Fibroblast of skin of back (primary cell): ENCODE measurements around the gene SLC16A9.
"Not testable (repeated sequence)": the region's sequence is repeated elsewhere in the genome, so short reads cannot be mapped to it uniquely, and the experiment has no call there.

Source experiments
- DNase-seq: peaks from one replicate; pipeline ENCODE4 v3.0.0-alpha.2; 2013

The SLC16A9 gene

GRCh38 chr10:59674215-59674836, 35.3 kb downstream of the SLC16A9 start:
- DNase-seq: peak; percentile 79

DNA sequence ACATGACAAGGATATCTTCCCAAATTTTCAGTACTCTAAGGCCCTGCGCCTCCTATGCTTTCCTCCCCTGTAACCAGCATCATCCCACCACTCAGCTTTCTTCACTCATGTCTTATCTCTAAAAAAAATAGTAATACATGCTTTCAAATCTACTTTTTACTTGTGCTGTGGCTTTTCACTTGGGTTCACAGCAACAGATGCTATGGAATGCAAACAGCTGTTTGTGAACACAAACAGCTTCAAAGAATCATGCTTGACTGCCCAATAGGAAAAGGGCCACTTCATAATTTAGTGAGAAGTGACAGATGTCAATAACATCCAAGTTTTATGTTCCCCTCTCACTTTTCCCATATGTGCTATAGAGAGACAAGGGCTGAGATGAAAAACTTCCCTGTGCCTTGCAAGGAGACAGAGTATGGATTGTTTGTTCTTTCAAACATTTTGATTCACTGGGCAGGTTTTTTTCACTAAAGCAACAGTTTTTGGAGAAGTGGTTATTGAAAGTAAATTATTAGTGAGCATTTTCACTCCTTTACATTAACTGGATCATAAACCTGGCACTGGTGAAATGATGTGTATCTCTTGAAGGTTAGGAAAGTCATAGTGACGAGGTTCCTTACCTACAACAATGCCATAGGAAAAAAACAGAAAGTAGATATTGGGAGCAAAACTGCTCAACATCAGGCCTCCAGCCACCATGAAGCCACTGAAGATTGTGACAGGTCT, 37.3 kb downstream of the SLC16A9 start:
- no peak for DNase-seq

- DNase-seq: no peak
These were observed 39.4 kb downstream of the SLC16A9 start for GRCh38 chr10:59670269-59670668.

DNA sequence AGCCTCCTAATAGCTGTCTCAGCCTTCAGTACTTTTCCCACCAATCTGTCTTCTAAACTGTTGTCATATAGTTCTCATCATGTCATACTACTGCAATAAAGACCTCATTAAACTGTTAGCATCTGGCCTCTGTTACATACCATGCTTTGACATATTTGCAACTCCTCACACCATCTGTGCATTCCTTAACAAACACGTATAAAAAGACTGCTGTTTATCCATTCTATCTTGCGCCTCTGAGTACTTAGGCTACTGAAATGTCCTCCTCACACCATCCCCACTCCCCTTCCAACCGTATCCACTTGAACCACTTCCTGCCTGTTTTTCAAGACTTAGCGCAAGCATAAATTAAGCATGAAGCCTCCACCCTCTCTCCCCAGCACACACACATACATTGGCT, 41.6 kb downstream of the SLC16A9 start:
- no peak for DNase-seq

- no peak for DNase-seq
These were observed 43.3 kb downstream of the SLC16A9 start for GRCh38 chr10:59666310-59666709.

DNA sequence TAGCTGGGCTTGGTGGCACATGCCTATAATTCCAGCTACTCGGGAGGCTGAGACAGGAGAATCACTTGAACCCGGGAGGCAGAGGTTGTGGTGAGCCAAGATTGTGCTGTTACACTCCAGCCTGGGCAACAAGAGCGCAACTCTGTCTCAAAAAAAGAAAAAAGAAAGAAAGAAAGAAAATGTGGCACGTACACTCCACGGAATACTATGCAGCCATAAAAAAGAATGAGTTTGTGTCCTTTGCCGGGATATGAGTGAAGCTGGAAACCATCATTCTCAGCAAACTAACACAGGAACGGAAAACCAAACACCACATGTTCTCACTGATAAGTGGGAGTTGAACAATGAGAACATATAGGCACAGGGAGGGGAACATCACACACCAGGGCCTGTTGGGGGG, 46.4 kb downstream of the SLC16A9 start:
- DNase-seq: not testable (repeated sequence)

DNA sequence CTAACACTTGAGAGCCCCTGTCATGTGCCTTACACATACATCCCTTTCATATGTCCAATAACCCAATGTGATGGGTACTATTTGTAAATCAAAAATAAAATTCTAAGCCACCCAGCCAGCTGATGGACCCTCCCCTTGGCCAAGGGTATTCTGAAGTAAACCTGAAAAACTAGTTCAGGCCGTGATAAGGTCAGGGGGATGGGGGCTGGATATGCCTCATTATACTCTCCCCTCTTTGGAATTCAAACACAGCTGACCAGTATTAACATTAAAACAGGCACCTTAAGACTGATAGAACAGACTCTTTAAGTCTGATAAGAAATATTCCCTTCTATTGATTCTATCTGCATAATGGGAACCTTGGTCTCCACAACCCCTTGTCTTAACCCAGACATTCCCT, 51.9 kb downstream of the SLC16A9 start:
- DNase-seq: no peak

DNA sequence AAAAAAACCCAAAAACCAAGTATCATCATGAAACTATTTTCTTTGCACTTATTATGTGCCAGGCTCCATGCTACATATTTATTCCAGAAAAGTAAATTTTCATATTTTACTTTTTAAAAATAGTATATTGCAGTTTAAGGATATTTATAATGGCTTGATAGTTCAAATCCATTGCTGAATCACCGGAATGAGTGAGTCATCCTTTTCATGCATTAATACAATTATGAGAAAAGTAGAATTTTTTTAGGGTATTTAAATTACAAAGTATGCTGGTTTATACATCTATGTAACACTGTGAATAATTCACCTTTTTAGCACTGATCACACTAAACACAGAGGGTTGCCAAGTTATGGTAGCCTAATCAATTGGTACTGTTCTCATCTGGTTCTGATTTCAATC, 54.3 kb downstream of the SLC16A9 start:
- no peak for DNase-seq

DNA sequence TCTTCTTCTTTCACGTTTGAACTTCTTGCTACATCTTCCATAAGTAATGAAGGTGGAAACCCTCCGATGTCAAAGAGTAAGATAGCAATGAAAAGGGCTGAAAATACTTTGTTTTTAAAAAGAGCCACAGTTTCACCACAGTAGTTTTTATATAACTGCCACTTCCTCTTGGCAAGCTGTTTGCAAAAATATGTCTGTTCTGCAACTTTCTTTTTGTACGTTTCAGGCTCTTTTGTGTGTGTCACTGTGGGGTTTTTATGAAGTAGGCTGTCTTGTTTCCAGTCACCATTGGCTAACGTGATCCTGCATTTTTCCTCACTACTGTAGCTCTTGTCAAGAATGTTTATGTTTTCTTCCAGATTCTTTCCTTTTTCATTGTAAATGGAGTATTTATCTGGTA, 55.6 kb downstream of the SLC16A9 start:
- no peak for DNase-seq

- DNase-seq: no peak
These were observed 57.7 kb downstream of the SLC16A9 start for GRCh38 chr10:59651902-59652301.

DNA sequence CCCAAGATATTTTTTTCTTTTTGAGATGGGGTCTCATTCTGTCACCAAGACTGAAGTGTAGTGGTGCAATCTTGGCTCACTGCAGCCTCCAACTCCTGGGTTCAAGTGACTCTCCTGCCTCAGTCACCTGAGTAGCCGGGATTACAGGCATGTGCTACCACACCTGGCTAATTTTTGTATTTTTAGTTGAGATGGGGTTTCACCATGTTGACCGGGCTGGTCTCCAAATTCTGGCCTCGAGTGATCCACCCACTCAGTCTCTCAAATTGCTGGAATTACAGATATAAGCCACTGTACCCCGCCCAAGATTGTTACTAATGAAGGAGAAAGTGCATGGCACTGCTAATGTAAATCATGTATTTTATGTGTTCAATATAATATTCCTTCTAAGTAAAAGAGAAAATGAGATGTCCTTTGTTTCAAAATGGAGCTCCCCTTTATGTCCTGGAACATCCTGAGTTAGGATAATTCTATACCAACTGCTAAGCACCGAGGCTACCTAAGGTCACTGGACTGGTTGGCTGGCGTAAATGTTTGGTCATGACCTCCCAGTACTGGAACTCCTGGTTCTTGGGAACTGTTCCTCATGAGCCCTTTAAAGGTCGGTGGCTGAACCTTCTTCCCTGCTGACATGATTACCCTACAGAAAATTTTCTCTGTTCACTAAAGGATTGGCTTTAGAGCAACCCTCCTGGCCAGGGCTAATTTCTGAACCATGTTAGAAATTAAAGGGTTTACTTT, 59.9 kb downstream of the SLC16A9 start:
- DNase-seq: no peak

DNA sequence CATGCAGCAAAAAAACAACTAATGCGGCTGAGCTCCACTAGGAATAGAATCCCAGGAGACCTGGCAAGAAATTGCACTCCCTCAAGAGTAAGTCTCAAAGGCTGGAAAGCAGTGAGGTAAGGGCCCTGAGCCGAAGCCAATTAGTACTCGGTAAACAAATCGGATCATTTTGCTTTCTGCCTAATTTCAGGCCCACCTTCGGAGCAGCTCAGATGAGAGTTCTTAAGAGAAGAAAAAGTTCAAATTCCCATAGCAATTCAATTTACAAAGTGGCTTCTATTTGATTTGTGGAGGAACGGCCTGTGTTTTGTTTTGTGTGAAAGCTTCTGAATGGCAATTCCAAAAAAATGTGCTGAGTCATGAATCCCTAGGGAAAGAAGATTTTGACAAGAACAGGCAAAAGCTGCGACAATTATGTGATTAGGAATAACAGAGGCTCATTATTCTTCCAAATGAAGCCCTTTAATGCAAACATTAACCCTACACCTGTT, 60.9 kb downstream of the SLC16A9 start:
- peak; percentile 49 for DNase-seq

- no peak for DNase-seq
These were observed 64.8 kb downstream of the SLC16A9 start for GRCh38 chr10:59644841-59645240.

DNA sequence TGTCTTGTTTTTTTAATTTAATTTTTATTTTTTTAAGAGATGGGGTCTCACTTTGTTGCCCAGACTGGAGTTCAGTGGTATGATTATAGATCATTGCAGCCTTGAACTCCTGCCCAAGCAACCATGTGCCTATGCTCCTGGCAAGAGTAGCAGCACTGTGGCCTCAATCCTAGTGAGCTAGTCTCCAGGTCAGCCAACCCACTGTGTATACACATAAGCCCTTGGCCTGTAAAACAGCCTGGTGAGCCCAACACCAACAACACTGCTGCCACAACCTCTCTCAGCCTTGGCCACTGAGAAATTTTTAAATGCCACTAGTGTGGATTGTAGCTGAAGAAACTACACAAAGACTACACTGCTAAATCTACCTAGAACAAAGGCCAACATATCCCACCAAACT, 68.0 kb downstream of the SLC16A9 start:
- DNase-seq: not testable (repeated sequence)

DNA sequence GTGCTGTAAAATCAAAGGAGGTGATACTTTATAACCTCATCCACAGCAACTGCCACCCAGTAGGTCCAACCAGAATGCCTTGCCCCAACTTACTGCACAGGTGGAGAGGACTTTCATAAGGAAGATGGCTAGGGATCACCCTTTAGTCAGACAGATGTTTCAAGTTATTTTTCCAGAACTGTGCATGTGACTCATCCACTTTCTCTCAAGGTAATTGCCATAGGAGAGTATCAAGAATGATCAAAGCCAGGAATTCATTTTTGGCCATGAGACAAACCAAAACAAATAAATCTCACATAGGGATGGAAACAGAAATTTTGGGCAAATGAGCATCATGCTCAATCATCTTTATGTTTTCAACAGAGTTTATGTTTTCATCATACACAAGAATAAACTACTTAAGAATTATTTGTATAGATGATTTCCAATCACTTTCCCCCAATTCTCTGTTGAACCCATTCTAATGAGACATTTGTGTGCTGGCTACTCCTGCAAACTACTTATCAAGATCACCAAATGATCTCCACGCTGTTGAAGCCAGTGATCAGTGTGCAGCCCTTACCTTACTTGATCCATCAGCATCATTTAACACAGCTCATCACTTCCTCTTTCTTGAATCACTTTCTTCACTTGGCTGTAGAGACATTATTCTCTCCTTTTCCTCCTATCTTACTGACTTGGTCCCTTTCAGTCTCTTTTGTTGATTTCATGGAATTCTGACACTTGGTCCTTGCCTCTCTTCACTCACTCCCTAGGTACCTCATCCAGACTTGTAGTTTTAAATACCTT, 74.0 kb downstream of the SLC16A9 start:
- no peak for DNase-seq

DNA sequence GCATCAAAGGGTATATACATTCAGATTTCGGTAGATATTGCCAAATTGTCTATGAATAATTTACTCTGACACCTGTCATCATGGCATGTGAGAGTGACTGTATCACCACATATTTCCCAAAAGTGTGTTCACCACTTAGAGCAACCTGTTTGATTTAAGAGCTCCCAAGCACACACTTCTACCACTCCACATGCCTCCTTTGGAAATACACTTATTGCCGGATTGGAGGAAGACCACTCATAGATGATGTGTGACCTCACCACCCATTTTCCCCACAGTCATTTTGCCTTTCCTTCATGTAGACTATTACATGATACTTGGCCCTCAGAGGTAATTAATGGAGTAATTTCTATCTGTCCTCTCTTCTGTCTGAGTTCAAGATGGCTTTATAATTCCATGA, 75.5 kb downstream of the SLC16A9 start:
- no peak for DNase-seq

DNA sequence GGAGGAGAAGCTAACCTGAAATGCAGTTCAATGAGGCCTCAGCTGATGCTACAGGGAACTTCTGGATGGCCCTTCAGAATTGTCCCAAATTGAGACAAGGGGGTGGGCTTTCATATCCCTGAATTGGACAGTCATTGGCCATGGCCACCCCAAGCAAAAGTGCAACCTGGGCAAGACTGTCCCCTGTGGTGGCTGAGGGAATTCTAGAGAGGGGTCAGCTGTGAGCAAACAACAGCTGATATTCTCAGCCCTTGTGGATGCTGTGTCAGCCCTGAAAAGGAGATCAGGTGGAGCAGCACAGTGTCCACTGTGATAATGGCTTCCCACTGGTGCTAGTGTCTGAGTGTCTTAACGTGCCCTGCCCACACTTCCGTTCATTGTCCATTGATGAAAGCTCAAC, 76.6 kb downstream of the SLC16A9 start:
- DNase-seq: no peak

DNA sequence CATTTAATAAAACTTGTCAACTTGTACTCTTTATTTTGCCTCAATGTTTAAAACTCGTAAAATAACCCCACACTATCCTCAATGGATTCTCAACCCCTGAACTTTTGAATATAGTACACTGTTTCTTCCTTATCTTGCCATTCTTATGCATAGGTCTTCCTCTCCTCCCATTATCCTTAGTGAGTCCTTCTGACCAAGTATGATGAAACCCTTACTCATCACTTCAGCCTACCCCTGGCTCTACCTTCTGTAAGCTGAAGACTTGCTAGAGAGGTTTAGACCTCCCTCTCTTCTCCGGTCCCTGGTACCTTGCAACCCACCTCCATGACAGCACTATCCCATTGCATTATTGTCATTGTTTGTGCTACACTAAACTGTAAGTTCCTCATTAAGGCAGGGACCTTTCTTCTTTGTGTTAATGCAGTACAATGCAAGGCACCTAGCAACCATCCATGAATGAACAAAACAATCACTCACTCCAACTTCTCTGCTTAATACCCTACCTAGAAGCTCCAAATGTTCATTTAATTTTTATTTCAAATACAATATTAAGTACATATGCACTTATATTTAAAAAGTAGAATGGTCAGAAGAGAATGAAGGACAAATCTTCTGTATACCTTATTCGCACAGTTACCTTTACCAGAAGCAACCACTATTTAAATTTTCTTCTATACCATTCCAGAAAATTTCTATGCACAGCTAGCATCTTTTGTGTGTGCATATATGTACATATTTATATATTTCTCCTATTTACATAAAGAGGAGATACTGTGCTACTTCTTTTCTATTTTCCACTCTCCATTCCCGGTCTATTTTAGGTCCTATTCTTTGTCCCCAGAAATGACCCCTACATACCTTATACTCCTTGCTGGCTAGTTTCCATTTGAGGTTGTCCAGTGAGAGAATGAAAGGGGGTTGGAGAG, 77.5 kb downstream of the SLC16A9 start:
- DNase-seq: no peak

DNA sequence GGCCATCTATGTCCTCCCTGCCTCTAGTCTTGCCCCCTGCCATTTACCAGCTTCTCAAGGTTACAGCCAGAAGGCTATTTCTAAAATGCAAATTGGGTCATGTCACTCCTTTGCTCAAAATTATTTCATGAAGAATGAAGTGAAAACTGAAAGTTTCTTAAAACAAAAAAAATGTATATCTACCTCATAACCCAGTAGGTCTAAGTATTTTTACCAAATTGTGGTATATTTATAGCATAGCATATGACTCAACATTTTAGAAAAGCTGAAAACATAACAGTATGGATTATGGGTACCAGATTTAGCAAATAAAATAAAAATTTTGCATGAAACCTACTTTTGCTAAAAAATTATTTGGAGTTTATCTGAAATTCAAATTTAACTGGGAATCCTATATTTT, 78.4 kb downstream of the SLC16A9 start:
- DNase-seq: no peak

DNA sequence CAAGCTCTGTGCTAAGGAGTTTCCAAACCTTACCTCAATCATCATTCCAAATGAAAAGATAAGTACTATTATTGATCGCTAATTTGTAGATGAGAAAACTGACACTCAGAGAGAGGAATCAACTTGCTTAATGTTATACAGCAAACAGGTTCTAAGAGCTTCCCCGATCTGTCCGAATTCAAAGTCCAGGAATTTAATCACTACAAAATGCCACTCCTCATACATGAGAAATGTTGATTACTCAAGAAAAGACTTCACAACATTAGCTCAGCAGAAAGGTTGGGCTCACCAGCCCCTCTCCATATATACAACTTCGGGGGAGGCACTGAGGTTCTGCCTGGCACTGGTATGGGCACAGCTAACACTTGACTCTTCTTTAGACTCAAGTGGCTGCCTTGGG, 80.7 kb downstream of the SLC16A9 start:
- DNase-seq: no peak

GRCh38 chr10:59628456-59628855, 81.2 kb downstream of the SLC16A9 start:
- no peak for DNase-seq
